Measurements from ENCODE around the gene SPSB3.

Gene SPSB3

DNA sequence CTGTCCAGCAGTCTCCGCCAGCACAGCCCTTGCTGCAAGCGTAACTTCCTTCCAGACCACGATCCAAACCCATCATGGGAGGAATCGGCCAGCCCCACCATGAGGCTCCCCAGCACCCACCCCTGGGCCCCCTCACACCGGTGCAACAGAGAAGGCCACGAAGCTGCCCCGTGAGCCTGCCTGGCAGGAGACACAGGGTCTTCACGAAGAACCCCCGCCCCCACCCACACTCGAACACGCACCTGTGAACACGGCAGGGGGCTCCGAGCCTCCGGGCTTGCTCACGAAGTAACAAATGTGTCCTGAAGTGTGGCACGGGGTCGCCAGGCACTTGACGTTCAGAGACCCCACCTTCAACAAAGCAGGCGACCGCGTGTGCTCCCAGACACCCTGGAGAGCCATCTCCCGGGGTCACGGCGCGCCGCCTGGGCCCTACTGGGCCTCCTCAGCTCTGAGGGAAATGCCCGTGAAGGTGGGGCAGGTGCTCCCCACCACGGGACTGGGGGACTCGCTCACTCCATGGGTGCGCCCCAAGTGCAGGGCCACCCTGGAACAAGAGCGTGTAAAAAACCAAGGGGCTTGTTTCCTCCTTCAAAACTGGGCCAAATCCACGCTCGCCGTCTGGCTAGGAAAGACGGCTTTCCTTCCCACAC is 36.6 kb upstream of the SPSB3 start:
- H3K4me1 ChIP-seq (ENCODE audit: control insufficient read depth, insufficient read depth, low read length): no peaks in the 10 kb centered on the region
- TF ChIP-seq ZNF561 (tag by site-specific recombination; IDR thresholded peaks at IDR 0.05; ENCODE audit: borderline replicate concordance) (no peak), SCRT1 (tag by site-specific recombination; IDR thresholded peaks at IDR 0.05; ENCODE audit: borderline replicate concordance) (0 out of 2 replicates have a peak, but pooled peaks have one; percentile 2)
- peaks cover 0 to 67% of the 10 kb centered on the region in 2 experiments; a peak in 2 of 3 replicates for H3K36me3 ChIP-seq (ENCODE audit: control insufficient read depth in 2 of 2, insufficient read depth in 1 of 2, low read length in 2 of 2)
- no peak overlapping the region for H3K4me3 ChIP-seq (ENCODE audit: low read depth, low read length)
- no peaks in the 10 kb centered on the region for H3K9me3 ChIP-seq (ENCODE audit: control insufficient read depth, insufficient read depth, low read depth, low read length)
- H3K27ac ChIP-seq (ENCODE audit: extremely low read depth, low read depth, low read length): no peak overlapping the region
- POLR2A ChIA-PET: no interaction called here
- CTCF ChIA-PET: no interaction called here

GRCh38 chr16:1818204-1818872 is 36.0 kb upstream of the SPSB3 start:
- H3K4me3 ChIP-seq (ENCODE audit: low read depth, low read length): no peak overlapping the region
- ChIA-PET POLR2A (no interaction called here), CTCF (no interaction called here)
- H3K4me1 ChIP-seq (ENCODE audit: control insufficient read depth, insufficient read depth, low read length): no peaks in the 10 kb centered on the region
- H3K27ac ChIP-seq (ENCODE audit: extremely low read depth, low read depth, low read length): no peak overlapping the region
- H3K36me3 ChIP-seq (ENCODE audit: control insufficient read depth in 2 of 2, insufficient read depth in 1 of 2, low read length in 2 of 2): peaks cover 0 to 73% of the 10 kb centered on the region in 2 experiments; a peak in 2 of 3 replicates
- H3K9me3 ChIP-seq (ENCODE audit: control insufficient read depth, insufficient read depth, low read depth, low read length): no peaks in the 10 kb centered on the region
- TF ChIP-seq SCRT2 (tag by site-specific recombination; IDR thresholded peaks at IDR 0.05) (peak; percentile 86), SCRT1 (tag by site-specific recombination; IDR thresholded peaks at IDR 0.05; ENCODE audit: borderline replicate concordance) (peak; percentile 80), PRDM4 (tag by site-specific recombination; IDR thresholded peaks at IDR 0.05) (no peak), GLIS2 (tag by site-specific recombination; IDR thresholded peaks at IDR 0.05) (0 out of 2 replicates have a peak, but pooled peaks have one; percentile 24)

DNA sequence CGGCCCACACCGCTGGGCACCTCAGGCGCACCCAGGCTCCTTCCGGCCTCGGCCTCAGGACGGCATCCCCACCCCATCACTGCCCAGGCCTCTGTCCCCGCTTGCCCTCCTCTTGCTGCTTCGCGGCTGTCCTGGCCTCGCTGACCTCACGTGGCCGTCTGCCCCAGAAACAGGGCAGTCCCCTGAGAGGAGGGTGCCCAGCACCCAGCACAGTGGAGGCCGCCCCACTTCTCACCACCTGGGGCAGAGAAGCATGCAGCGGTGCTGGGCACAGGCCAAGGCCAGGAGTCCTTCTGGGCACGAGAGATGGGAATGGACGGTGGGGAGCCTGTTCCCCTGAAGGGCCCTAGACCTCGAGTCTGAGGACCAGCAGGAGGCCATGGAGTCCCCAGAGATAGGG is 35.3 kb upstream of the SPSB3 start:
- H3K27ac ChIP-seq (ENCODE audit: extremely low read depth, low read depth, low read length): no peak overlapping the region
- H3K4me3 ChIP-seq (ENCODE audit: low read depth, low read length): no peak overlapping the region
- POLR2A ChIA-PET: no interaction called here
- no peaks in the 10 kb centered on the region for H3K4me1 ChIP-seq (ENCODE audit: control insufficient read depth, insufficient read depth, low read length)
- TF ChIP-seq ZNF521 (tag by site-specific recombination; IDR thresholded peaks at IDR 0.05) (no peak), CTCF (tag by site-specific recombination; IDR thresholded peaks at IDR 0.05) (no peak), YY2 (tag by site-specific recombination; IDR thresholded peaks at IDR 0.05) (no peak), ZNF214 (tag by site-specific recombination; IDR thresholded peaks at IDR 0.05; ENCODE audit: borderline replicate concordance) (no peak), YY1 (tag by site-specific recombination; IDR thresholded peaks at IDR 0.05) (no peak), SALL2 (tag by site-specific recombination; IDR thresholded peaks at IDR 0.05; ENCODE audit: borderline replicate concordance) (no peak), ZNF18 (tag by site-specific recombination; IDR thresholded peaks at IDR 0.05) (no peak), ZNF580 (tag by site-specific recombination; IDR thresholded peaks at IDR 0.05) (no peak), ZNF292 (tag by site-specific recombination; IDR thresholded peaks at IDR 0.05; ENCODE audit: borderline replicate concordance, low read depth) (no peak), ZBTB44 (tag by site-specific recombination; IDR thresholded peaks at IDR 0.05) (no peak)
- TF ChIP-seq, protein P1, sequence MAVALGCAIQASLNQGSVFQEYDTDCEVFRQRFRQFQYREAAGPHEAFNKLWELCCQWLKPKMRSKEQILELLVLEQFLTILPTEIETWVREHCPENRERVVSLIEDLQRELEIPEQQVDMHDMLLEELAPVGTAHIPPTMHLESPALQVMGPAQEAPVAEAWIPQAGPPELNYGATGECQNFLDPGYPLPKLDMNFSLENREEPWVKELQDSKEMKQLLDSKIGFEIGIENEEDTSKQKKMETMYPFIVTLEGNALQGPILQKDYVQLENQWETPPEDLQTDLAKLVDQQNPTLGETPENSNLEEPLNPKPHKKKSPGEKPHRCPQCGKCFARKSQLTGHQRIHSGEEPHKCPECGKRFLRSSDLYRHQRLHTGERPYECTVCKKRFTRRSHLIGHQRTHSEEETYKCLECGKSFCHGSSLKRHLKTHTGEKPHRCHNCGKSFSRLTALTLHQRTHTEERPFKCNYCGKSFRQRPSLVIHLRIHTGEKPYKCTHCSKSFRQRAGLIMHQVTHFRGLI (tag by site-specific recombination; IDR thresholded peaks at IDR 0.05): no peak
- CTCF ChIA-PET: no interaction called here
- H3K36me3 ChIP-seq (ENCODE audit: control insufficient read depth in 2 of 2, insufficient read depth in 1 of 2, low read length in 2 of 2): peaks cover 0 to 74% of the 10 kb centered on the region in 2 experiments; a peak in 2 of 3 replicates
- no peaks in the 10 kb centered on the region for H3K9me3 ChIP-seq (ENCODE audit: control insufficient read depth, insufficient read depth, low read depth, low read length)
